ENCODE measurements around the gene SSTR1. TPM values are rescaled to one million over a fixed set of nuclear protein-coding genes. Genes with fewer than 3 reads are reported as not detected.

Gene SSTR1
- total RNA-seq, 1 donor from 2014 or later, result 0.21 TPM

DNA sequence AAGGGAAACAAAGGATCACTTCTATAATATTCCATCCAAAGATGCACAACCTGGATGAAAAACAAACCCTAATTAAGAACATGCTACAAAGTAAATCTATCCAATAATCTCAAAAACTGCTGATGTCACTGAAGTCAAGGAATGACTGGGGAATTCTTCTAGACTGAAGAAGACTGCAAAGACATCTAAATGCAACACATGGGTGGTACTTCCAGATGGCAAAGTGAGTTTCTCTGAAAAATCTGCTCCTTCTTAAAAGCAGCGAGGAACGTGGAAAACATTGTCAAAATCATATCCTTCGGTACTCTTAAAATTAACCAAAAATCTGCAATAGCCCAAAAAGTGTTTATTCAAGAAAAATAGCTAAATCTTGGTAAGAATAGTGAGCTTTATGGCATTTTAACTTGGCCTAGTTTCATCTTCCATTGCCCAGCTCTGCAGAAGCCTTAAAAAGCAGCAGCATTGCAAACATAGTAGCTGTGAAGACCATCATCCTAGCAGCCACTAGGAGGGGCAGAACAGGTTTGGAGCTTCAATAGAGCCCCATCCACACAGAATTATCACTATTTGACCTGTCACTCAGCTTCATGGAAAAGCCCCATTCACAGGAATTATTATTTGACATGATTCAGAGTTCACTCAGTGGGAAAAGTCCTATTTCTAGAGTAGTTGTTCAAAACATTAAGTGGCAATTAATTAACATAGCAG is 40.8 kb downstream of the SSTR1 start:
- no peak for TF ChIP-seq CTCF (IDR thresholded peaks at IDR 0.05; ENCODE audit: unreplicated experiment)
- H3K27ac Mint-ChIP-seq (ENCODE audit: unreplicated experiment), result no peak overlapping the region
- DNase-seq (ENCODE audit: low spot score), result no peak
- H3K4me1 Mint-ChIP-seq (ENCODE audit: unreplicated experiment), result no peaks in the 10 kb centered on the region
- no peaks in the 10 kb centered on the region for H3K36me3 Mint-ChIP-seq (ENCODE audit: low read depth, unreplicated experiment)
- no peak overlapping the region for H3K4me3 Mint-ChIP-seq (ENCODE audit: unreplicated experiment)
- no peaks in the 10 kb centered on the region for H3K9me3 Mint-ChIP-seq (ENCODE audit: unreplicated experiment)
- H3K27me3 Mint-ChIP-seq (ENCODE audit: unreplicated experiment), result peaks cover 3% of the 10 kb centered on the region

DNA sequence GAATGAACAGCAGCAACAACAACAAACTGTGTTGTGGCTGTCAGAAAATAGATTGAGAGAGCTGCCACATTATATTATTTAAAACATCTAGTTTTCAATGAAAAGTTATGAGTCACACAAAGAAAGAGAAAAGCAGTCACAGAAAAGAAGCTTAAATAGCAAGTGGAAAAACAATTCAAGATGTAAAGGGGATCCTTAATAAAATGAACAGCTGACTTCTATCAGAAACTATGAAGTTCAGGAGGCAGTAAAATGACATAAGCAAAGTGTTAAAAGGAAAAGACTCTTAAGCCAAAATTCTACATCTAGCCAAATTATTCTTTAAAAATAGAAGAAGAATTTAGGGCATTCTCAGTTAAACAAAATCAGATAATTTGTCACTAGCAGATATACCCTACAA is 42.6 kb downstream of the SSTR1 start:
- H3K36me3 Mint-ChIP-seq (ENCODE audit: low read depth, unreplicated experiment), result no peaks in the 10 kb centered on the region
- no peak for DNase-seq (ENCODE audit: low spot score)
- peaks cover 8% of the 10 kb centered on the region for H3K27me3 Mint-ChIP-seq (ENCODE audit: unreplicated experiment)

DNA sequence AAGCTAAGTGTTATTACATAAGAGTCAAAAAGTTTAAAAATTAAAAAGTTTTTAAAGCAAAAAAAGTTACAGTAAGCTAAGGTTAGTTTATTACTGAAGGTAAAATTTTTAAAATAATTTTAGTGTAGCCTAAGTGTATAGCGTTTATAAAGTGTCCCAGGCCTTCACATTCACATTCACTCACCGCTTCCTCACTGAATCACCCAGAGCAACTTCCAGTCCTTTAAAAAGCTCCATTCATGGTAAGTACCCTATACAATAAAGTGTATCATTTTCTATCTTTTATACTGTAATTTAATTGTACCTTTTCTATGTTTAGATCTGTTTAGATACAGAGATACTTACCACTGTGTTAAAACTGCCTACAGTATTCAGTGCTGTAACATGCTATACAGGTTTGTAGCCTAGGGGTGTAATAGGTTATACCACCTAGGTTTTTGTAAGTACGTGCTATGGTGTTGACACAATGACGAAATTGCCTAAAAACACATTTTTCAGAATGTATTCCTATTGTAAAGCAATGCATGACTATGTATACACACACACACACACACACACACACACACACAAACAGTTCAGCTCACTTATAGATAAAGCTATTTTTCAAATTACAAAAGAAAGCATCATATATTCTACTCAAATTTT is 44.5 kb downstream of the SSTR1 start:
- Mint-ChIP-seq H3K9me3 (ENCODE audit: unreplicated experiment) (no peaks in the 10 kb centered on the region), H3K4me1 (ENCODE audit: unreplicated experiment) (peaks cover 13% of the 10 kb centered on the region), H3K27ac (ENCODE audit: unreplicated experiment) (no peak overlapping the region), H3K27me3 (ENCODE audit: unreplicated experiment) (peaks cover 8% of the 10 kb centered on the region), H3K36me3 (ENCODE audit: low read depth, unreplicated experiment) (no peaks in the 10 kb centered on the region), H3K4me3 (ENCODE audit: unreplicated experiment) (no peak overlapping the region)
- no peak for DNase-seq (ENCODE audit: low spot score)
- TF ChIP-seq CTCF (IDR thresholded peaks at IDR 0.05; ENCODE audit: unreplicated experiment), result no peak

More for the DNA sequence above, 42.6 kb downstream of the SSTR1 start:
- Mint-ChIP-seq H3K9me3 (ENCODE audit: unreplicated experiment) (no peaks in the 10 kb centered on the region), H3K4me1 (ENCODE audit: unreplicated experiment) (peaks cover 7% of the 10 kb centered on the region), H3K27ac (ENCODE audit: unreplicated experiment) (no peak overlapping the region), H3K4me3 (ENCODE audit: unreplicated experiment) (no peak overlapping the region)
- no peak for TF ChIP-seq CTCF (IDR thresholded peaks at IDR 0.05; ENCODE audit: unreplicated experiment)

DNA sequence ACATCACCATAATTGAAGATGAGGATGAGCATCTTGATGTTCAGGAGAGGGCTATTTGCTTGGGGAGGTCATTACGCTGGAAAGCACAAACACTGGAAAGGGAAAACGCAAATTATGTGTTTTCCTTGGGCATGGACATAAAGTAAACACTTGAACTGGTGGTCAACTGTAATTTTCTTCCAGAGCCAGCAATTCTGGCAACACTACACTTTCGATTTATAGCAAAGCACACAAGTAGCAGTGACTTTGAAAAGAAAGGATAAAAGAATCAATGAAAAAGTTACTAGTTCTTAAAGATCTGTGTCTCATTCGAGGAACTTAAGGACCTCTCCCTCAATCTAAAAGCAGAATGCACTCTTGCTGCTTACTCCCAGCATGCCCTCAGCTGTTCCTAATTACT is 46.0 kb downstream of the SSTR1 start:
- Mint-ChIP-seq H3K9me3 (ENCODE audit: unreplicated experiment) (no peaks in the 10 kb centered on the region), H3K4me3 (ENCODE audit: unreplicated experiment) (no peak overlapping the region), H3K36me3 (ENCODE audit: low read depth, unreplicated experiment) (no peaks in the 10 kb centered on the region), H3K27me3 (ENCODE audit: unreplicated experiment) (peaks cover 8% of the 10 kb centered on the region), H3K4me1 (ENCODE audit: unreplicated experiment) (peaks cover 13% of the 10 kb centered on the region), H3K27ac (ENCODE audit: unreplicated experiment) (no peak overlapping the region)
- DNase-seq (ENCODE audit: low spot score), result no peak
- no peak for TF ChIP-seq CTCF (IDR thresholded peaks at IDR 0.05; ENCODE audit: unreplicated experiment)
